Endothelial cell of umbilical vein (primary cell): Measurements from ENCODE around the gene COL4A1. TPM values are rescaled to one million over a fixed set of nuclear protein-coding genes. Genes with fewer than 3 reads are reported as not detected.

ENCODE experiments used
- BruUV-seq: library from RNA; stranded (reverse); fragments of 400-500 nt; replicated peaks from 2 replicates; lab custom pipeline; 2021; lab: Mats Ljungman, UMichigan
- CTCF ChIA-PET: fragments of 300-600, 350-600 bp; sonication (Branson Sonifier 250); formaldehyde crosslinking; loops from one replicate; lab custom pipeline; 2021; ENCODE audit warnings: antibody characterized with exemption, inconsistent platforms; lab: Charles Lee
- POLR2A ChIA-PET: fragments of 300-600, 350-600 bp; sonication (Branson Sonifier 250); formaldehyde crosslinking; loops from one replicate; lab custom pipeline; 2021; ENCODE audit warnings: antibody characterized with exemption, inconsistent platforms; lab: Charles Lee
- DNase-seq: peaks from one replicate; pipeline ENCODE4 v3.0.0-alpha.2; 2011; ENCODE audit warnings: low read depth, low spot score
- FAIRE-seq: peaks from 2 replicates; lab custom pipeline; 2011; peaks lifted over from hg19 to GRCh38; lab: Jason Lieb, UNC
- H2AFZ ChIP-seq: 2 replicates; pipeline ENCODE4 v1.6.0; 2012; ENCODE audit warnings: low read depth, low read length, control low read depth, inconsistent platforms
- H3K27ac ChIP-seq: 2 replicates; pipeline ENCODE4 v1.5.1; 2011; ENCODE audit warnings: low read depth, mild to moderate bottlenecking, control low read depth, low read length, moderate library complexity; ENCODE audit not compliant: insufficient read depth
- H3K27me3 ChIP-seq, 2 experiments: 2 replicates each; pipeline versions ENCODE4 v1.6.0 to v1.6.1; 2011; ENCODE audit warnings: low read length in 2 of 2, mixed read lengths in 1 of 2; ENCODE audit not compliant: control insufficient read depth in 2 of 2, insufficient read depth in 2 of 2
- H3K36me3 ChIP-seq, 2 experiments: 2 replicates in 1 of 2; 3 replicates in 1 of 2; pipeline ENCODE4 v1.5.1; 2011; ENCODE audit warnings: low read length in 2 of 2, mild to moderate bottlenecking in 1 of 2, moderate library complexity in 1 of 2; ENCODE audit not compliant: control insufficient read depth in 2 of 2, insufficient read depth in 2 of 2; ENCODE audit errors: extremely low read depth in 1 of 2
- H3K4me1 ChIP-seq: 3 replicates; pipeline ENCODE4 v1.5.1; 2011; ENCODE audit warnings: mild to moderate bottlenecking, low read length; ENCODE audit not compliant: control insufficient read depth, insufficient read depth; ENCODE audit errors: extremely low read depth
- H3K4me2 ChIP-seq: 2 replicates; pipeline ENCODE4 v1.6.1; 2011; ENCODE audit warnings: low read length, control low read depth, mixed read lengths; ENCODE audit not compliant: insufficient read depth
- H3K4me3 ChIP-seq, 3 experiments: fragments of 200-600 bp in 1 of 3; sonication (generic), shearing (Covaris generic) in 1 of 3; replicated peaks in 1 of 3; 2 replicates each; pipeline ENCODE4 v1.5.1; 2011 to 2016; ENCODE audit warnings: control low read depth in 3 of 3, low read length in 3 of 3, mild to moderate bottlenecking in 2 of 3, inconsistent platforms in 1 of 3, low read depth in 1 of 3, moderate library complexity in 1 of 3; ENCODE audit not compliant: insufficient read depth in 1 of 3
- H3K79me2 ChIP-seq: 2 replicates; pipeline ENCODE4 v1.6.0; 2012; ENCODE audit warnings: low read length, inconsistent platforms; ENCODE audit not compliant: control insufficient read depth, insufficient read depth
- H3K9ac ChIP-seq: replicated peaks from 2 replicates; pipeline ENCODE3; 2011; ENCODE audit warnings: low read length, control low read depth; ENCODE audit not compliant: insufficient read depth; ENCODE audit errors: extremely low read depth
- H3K9me1 ChIP-seq: replicated peaks from 3 replicates; pipeline ENCODE4 v1.6.0; 2011; ENCODE audit warnings: mild to moderate bottlenecking, low read length; ENCODE audit not compliant: control insufficient read depth, insufficient read depth; ENCODE audit errors: extremely low read depth
- H3K9me3 ChIP-seq: replicated peaks from 2 replicates; pipeline ENCODE4 v1.5.1; 2012; ENCODE audit warnings: low read length, inconsistent platforms; ENCODE audit not compliant: control insufficient read depth, insufficient read depth
- H4K20me1 ChIP-seq: replicated peaks from 2 replicates; pipeline ENCODE3; 2011; ENCODE audit warnings: mild to moderate bottlenecking, low read length; ENCODE audit not compliant: control insufficient read depth, insufficient read depth; ENCODE audit errors: extremely low read depth
- CTCF ChIP-seq, 2 donors: IDR thresholded peaks; 1 replicate in 1 of 2; 2 replicates in 1 of 2; pipeline ENCODE4 v1.5.1; 2011; ENCODE audit warnings: low read length in 2 of 2, mild to moderate bottlenecking in 2 of 2, moderate library complexity in 2 of 2, control low read depth in 1 of 2, inconsistent platforms in 1 of 2, low read depth in 1 of 2; ENCODE audit not compliant: insufficient read depth in 1 of 2; ENCODE audit errors: extremely low read depth in 1 of 2
- EZH2 ChIP-seq: IDR thresholded peaks from 2 replicates; pipeline ENCODE4 v1.6.1; 2012; ENCODE audit warnings: borderline replicate concordance, low read depth, mild to moderate bottlenecking, moderate library complexity, low read length, inconsistent platforms; ENCODE audit not compliant: severe bottlenecking
- FOS ChIP-seq: IDR thresholded peaks from 2 replicates; pipeline ENCODE4 v1.6.1; 2011; ENCODE audit warnings: mild to moderate bottlenecking, low read length, moderate library complexity, borderline replicate concordance; ENCODE audit not compliant: insufficient read depth
- GATA2 ChIP-seq: IDR thresholded peaks from 2 replicates; pipeline ENCODE4 v1.7.0; 2011; ENCODE audit warnings: low read depth, mild to moderate bottlenecking, moderate library complexity, mixed read lengths, low read length; ENCODE audit not compliant: insufficient read length, insufficient read depth
- JUN ChIP-seq: IDR thresholded peaks from 2 replicates; pipeline ENCODE4 v1.6.1; 2011; ENCODE audit warnings: borderline replicate concordance, low read depth; ENCODE audit not compliant: insufficient read length, insufficient read depth
- MAX ChIP-seq: IDR thresholded peaks from 2 replicates; pipeline ENCODE4 v1.6.1; 2011; ENCODE audit not compliant: insufficient read depth, insufficient read length
- MYC ChIP-seq: IDR thresholded peaks from one replicate; pipeline ENCODE4 v1.6.1; 2011; ENCODE audit warnings: mild to moderate bottlenecking, low read depth, low read length
- POLR2A ChIP-seq: IDR thresholded peaks from 2 replicates; pipeline ENCODE4 v1.6.1; 2012; ENCODE audit warnings: low read depth, mild to moderate bottlenecking, control low read depth, low read length
- POLR2AphosphoS5 ChIP-seq: IDR thresholded peaks from 2 replicates; pipeline ENCODE4 v1.6.1; 2012; ENCODE audit warnings: low read depth, mild to moderate bottlenecking, control low read depth, low read length, moderate library complexity; ENCODE audit not compliant: insufficient read depth
- dilution Hi-C: fragments of 300-500 bp; cut with MboI; formaldehyde crosslinking; loops from one replicate; pipeline ENCODE4 v1.15.0; 2019; ENCODE audit warnings: low sequenced_read_pairs; ENCODE audit not compliant: extremely low pct_ligation_motif_present
- intact Hi-C: fragments of 100-400 bp; cut with micrococcal nuclease; formaldehyde crosslinking; loops from one replicate; pipeline ENCODE4 v1.10.0; 2022
- polyA plus RNA-seq, 4 experiments: library from polyadenylated mRNA; depleted of rRNA in 3 of 4; stranded (reverse) in 3 of 4; unstranded in 1 of 4; fragments of >200 nt; gene quantifications; 2 replicates each; pipeline versions ENCODE4 v1.2.1 to v1.2.3, GENCODE V29; 2011 to 2012; ENCODE audit warnings: missing spikeins in 1 of 4
- total RNA-seq: library from RNA; stranded (reverse); gene quantifications from 2 replicates; pipeline ENCODE4 v1.2.3, GENCODE V29; 2021

COL4A1 gene
- total and polyA plus RNA-seq, 2 donors (not counting 3 experiments of a cell fraction or from before 2014, with no cell fraction given): 384 to 1,119 TPM

GRCh38 chr13:110161112-110161882 is 145.7 kb downstream of the COL4A1 start:
- intact Hi-C loops: loop anchor here (1.0 kb wide), 1 partner anchor 41 kb away; no protein-coding TSS in a partner anchor
- ChIA-PET POLR2A (no interaction called here), CTCF (no interaction called here)
- FAIRE-seq (peak; percentile 28), DNase-seq (no peak)
- Histone ChIP-seq H3K9me3 (no peaks in the 10 kb centered on the region), H4K20me1 (no peaks in the 10 kb centered on the region), H2AFZ (no peak overlapping the region), H3K9me1 (no peaks in the 10 kb centered on the region), H3K79me2 (no peaks in the 10 kb centered on the region), H3K9ac (no peak overlapping the region), H3K4me3 (no peak overlapping the region), H3K27me3 (no peaks in the 10 kb centered on the region), H3K36me3 (peaks cover 36 to 38% of the 10 kb centered on the region in 2 experiments), H3K4me1 (peaks cover 3% of the 10 kb centered on the region), H3K27ac (no peak overlapping the region), H3K4me2 (no peak overlapping the region)
- dilution Hi-C loops: no loop called here
- no TSS peak for BruUV-seq
- TF ChIP-seq GATA2: no peak

- FAIRE-seq: no peak
- Histone ChIP-seq H3K27me3 (no peaks in the 10 kb centered on the region), H3K4me2 (no peak overlapping the region), H3K9me1 (no peaks in the 10 kb centered on the region), H3K4me3 (no peak overlapping the region), H3K27ac (no peak overlapping the region), H3K79me2 (no peaks in the 10 kb centered on the region), H2AFZ (no peak overlapping the region), H3K9me3 (no peaks in the 10 kb centered on the region), H4K20me1 (no peaks in the 10 kb centered on the region), H3K4me1 (peaks cover 3% of the 10 kb centered on the region), H3K36me3 (peaks cover 32 to 42% of the 10 kb centered on the region in 2 experiments), H3K9ac (no peak overlapping the region)
- POLR2A ChIA-PET: no interaction called here
- no peak for DNase-seq
- dilution Hi-C loops (no loop called here), intact Hi-C loops (no loop called here)
- no TSS peak for BruUV-seq
- TF ChIP-seq FOS (no peak), CTCF (IDR thresholded peaks at IDR 0.05; ENCODE audit: extremely low read depth in 1 of 2, insufficient read depth in 1 of 2, low read depth in 1 of 2, low read length in 2 of 2) (no peak), MAX (no peak), JUN (no peak), EZH2 (no peak), POLR2A (no peak), GATA2 (no peak), POLR2AphosphoS5 (no peak), MYC (no peak)
- CTCF ChIA-PET: interaction anchor here (0.8 to 3.1 kb wide), 6 partner anchors 8 to 1243 kb away, joined by 3 to 11 read pairs (median 4); no protein-coding TSS in a partner anchor
These were observed 148.7 kb downstream of the COL4A1 start for GRCh38 chr13:110158226-110158625.
